ENCODE results near the gene CTNNA1. TPM values are rescaled to one million over a fixed set of nuclear protein-coding genes. Genes with fewer than 3 reads are reported as not detected.

Gene CTNNA1
- total and polyA plus RNA-seq, 2 of the 8 experiments (the other 6 are each of a cell fraction or from before 2014, with no cell fraction given): 115 to 349 TPM

DNA sequence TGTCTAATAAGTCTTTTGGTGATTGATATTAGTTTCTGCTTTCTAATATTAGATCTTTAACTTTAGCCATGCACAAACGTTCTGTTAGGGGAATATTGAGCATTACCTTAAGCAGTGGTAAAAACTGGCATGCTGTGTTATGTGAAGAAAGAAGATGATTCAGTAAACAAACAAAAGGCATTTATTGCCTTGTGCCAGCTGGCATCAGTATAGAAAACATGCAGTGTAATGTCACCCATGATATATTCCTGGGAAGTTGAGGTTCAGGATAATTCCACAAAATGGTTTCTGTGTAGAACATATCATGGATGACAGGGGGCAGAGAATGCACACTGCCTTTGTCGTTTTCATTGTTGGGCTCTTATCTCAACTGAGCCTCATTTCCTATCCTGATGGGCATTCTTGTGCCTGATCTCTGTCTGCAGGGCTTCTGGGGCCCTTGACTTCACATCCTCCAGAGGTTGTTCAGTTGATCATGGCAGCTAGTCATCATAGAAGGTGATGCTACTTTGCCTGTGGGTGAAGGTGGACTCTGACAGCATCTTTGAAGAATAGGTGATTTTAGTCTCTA lies 97.7 kb downstream of the CTNNA1 start:
- H2AFZ ChIP-seq (ENCODE audit: low read length): no peak overlapping the region
- H4K91ac ChIP-seq (replicated peaks; ENCODE audit: insufficient read length, low read length): no peak overlapping the region
- H2AK5ac ChIP-seq (ENCODE audit: low read depth, low read length): no peak overlapping the region
- H2BK5ac ChIP-seq (ENCODE audit: low read depth, low read length): no peak overlapping the region
- no peak overlapping the region for H3K4me3 ChIP-seq (ENCODE audit: extremely low read depth in 1 of 4, insufficient read depth in 2 of 4, low read depth in 3 of 4, low read length in 4 of 4)
- H3K9me3 ChIP-seq (ENCODE audit: insufficient read depth in 2 of 2, low read depth in 1 of 2, low read length in 1 of 2): no peaks in the 10 kb centered on the region
- no peak for TF ChIP-seq SRF (IDR thresholded peaks at IDR 0.05; ENCODE audit: low read depth, low read length)
- TF ChIP-seq GABPA (IDR thresholded peaks at IDR 0.05; ENCODE audit: borderline replicate concordance, insufficient read depth, low read length): no peak
- TF ChIP-seq RBBP5 (IDR thresholded peaks at IDR 0.05; ENCODE audit: borderline replicate concordance, low read depth, low read length): no peak
- H3K36me3 ChIP-seq (ENCODE audit: control insufficient read depth in 2 of 4, insufficient read depth in 4 of 4, low read length in 3 of 4): no peaks in the 10 kb centered on the region
- no peak overlapping the region for H2BK120ac ChIP-seq (replicated peaks; ENCODE audit: low read depth, low read length)
- peaks cover 0 to 9% of the 10 kb centered on the region in 2 experiments for H4K20me1 ChIP-seq (replicated peaks in 1 of 2; ENCODE audit: control insufficient read depth in 1 of 2, insufficient read depth in 2 of 2, low read length in 2 of 2)
- no peak overlapping the region for H3K4me2 ChIP-seq (ENCODE audit: insufficient read depth in 1 of 2, low read depth in 2 of 2, low read length in 2 of 2)
- no peak for DNase-seq (ENCODE audit: low read depth in 1 of 2, low spot score in 2 of 2)
- no peaks in the 10 kb centered on the region for H3K27me3 ChIP-seq (replicated peaks in 1 of 4; ENCODE audit: control insufficient read depth in 3 of 4, extremely low read depth in 1 of 4, insufficient read depth in 3 of 4, low read length in 3 of 4)
- H3K79me1 ChIP-seq (ENCODE audit: low read depth, low read length): peaks cover 2% of the 10 kb centered on the region
- H2BK12ac ChIP-seq (ENCODE audit: low read depth, low read length): no peak overlapping the region
- H3K9ac ChIP-seq (replicated peaks in 1 of 4; ENCODE audit: extremely low read depth in 1 of 4, low read depth in 3 of 4, low read length in 3 of 4): no peak overlapping the region
- H4K5ac ChIP-seq (ENCODE audit: insufficient read length, low read depth, low read length): no peak overlapping the region
- H2BK20ac ChIP-seq (ENCODE audit: low read length): no peak overlapping the region
- 91% methylated on average over 2 of the region's 2 CpGs; no CpG with 5 or more reads in 1 of the 2 experiments for WGBS, 2 experiments (ENCODE audit: extremely low coverage in 1 of 2, insufficient coverage in 1 of 2, insufficient read length in 1 of 2, insufficient replicate concordance in 2 of 2, low coverage in 1 of 2, low lambda C conversion rate in 2 of 2, missing lambda C conversion rate in 1 of 2)
- no peak overlapping the region for H3K27ac ChIP-seq (ENCODE audit: low read depth, low read length)
- no peak overlapping the region for H3K56ac ChIP-seq (replicated peaks; ENCODE audit: insufficient read length, low read depth, low read length)
- ChIA-PET POLR2A (ENCODE audit: partially characterized antibody) (interaction anchor here (0.6 kb wide), 1 partner anchor 9 kb away, joined by 4 read pairs; no protein-coding TSS in a partner anchor), CTCF (ENCODE audit: partially characterized antibody) (no interaction called here)
- no peak overlapping the region for H3K14ac ChIP-seq (ENCODE audit: insufficient read length)
- peaks cover 0 to 4% (median 0%) of the 10 kb centered on the region in 4 experiments; a peak in 2 of 7 replicates for H3K4me1 ChIP-seq (replicated peaks in 1 of 4; ENCODE audit: control insufficient read depth in 3 of 4, insufficient read depth in 4 of 4, low read length in 3 of 4)
- H3K18ac ChIP-seq (ENCODE audit: extremely low read depth, low read length): no peak overlapping the region
- H3K23ac ChIP-seq (ENCODE audit: insufficient read length): no peak overlapping the region
- FAIRE-seq: no peak
- H3K23me2 ChIP-seq (ENCODE audit: low read depth, low read length): no peaks in the 10 kb centered on the region
- no peak overlapping the region for H4K8ac ChIP-seq (ENCODE audit: extremely low read depth, insufficient read depth, low read length)
- peaks cover 0 to 82% of the 10 kb centered on the region in 2 experiments; a peak in 3 of 4 replicates for H3K79me2 ChIP-seq (ENCODE audit: control insufficient read depth in 1 of 2, insufficient read depth in 2 of 2, low read length in 2 of 2)
- H2BK15ac ChIP-seq (ENCODE audit: low read length): no peak overlapping the region
- no peak overlapping the region for H3K4ac ChIP-seq (replicated peaks; ENCODE audit: insufficient read length, low read depth, low read length)
